ENCODE measurements around the gene VPS13D. TPM values are rescaled to one million over a fixed set of nuclear protein-coding genes. Genes with fewer than 3 reads are reported as not detected.

VPS13D gene
- total and polyA plus RNA-seq, 2 of the 4 experiments (the other 2 are of a cell fraction): 9.0 to 16.3 TPM

DNA sequence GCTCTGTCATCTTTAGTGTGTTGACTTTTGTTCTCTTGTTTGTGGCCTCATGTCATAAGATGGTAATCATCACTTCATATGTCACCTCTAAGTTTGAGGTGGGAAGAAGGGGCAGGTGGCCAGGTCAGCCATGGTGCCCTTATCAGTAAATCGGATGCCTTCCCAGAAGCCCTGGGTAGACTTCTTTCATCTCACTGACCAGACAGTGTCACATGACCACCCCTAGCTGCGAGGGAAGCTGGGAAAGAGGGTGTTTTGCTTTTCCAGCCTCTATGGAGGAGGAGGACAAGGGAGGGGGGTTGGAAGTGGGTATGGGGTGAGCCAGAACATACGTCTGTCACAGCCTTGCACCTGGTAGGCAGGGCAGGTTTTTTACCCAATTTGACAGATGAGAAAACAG lies 34.4 kb upstream of the VPS13D start:
- ATAC-seq (ENCODE audit: low read depth): no peak
- H3K56ac ChIP-seq (ENCODE audit: extremely low read depth, insufficient read depth, low read length): no peak overlapping the region
- no peak overlapping the region for H3K27ac ChIP-seq (ENCODE audit: insufficient read depth, low read length)
- no peak overlapping the region for H3K4me3 ChIP-seq (ENCODE audit: insufficient read depth, low read depth, low read length)
- no peak overlapping the region for H3K14ac ChIP-seq (replicated peaks; ENCODE audit: low read depth, low read length)
- H3K27me3 ChIP-seq (ENCODE audit: control insufficient read depth, insufficient read depth, low read length): no peaks in the 10 kb centered on the region
- peaks cover 29% of the 10 kb centered on the region for H3K36me3 ChIP-seq (ENCODE audit: control insufficient read depth, insufficient read depth, low read length)
- CTCF ChIA-PET: no interaction called here
- H4K8ac ChIP-seq (ENCODE audit: low read depth in 2 of 2, low read length in 2 of 2): no peak overlapping the region
- H3K23ac ChIP-seq (ENCODE audit: low read depth, low read length): no peak overlapping the region
- dilution Hi-C loops (cut with HindIII; ENCODE audit: low sequenced_read_pairs, unreplicated experiment) (no loop called here), intact Hi-C loops (cut with micrococcal nuclease) (no loop called here), in situ Hi-C loops (cut with MboI; ENCODE audit: low sequenced_read_pairs) (no loop called here)
- no TSS peak for BruUV-seq (replicated peaks)
- H2AK5ac ChIP-seq (ENCODE audit: low read depth, low read length): no peak overlapping the region
- no CpG with 5 or more reads among the region's 3 CpGs for WGBS, 2 experiments (ENCODE audit: extremely low coverage in 2 of 2, insufficient read length in 1 of 2)
- H2AFZ ChIP-seq (replicated peaks; ENCODE audit: low read length, poor library complexity): no peak overlapping the region
- H2BK20ac ChIP-seq (ENCODE audit: low read depth, low read length): no peak overlapping the region
- H3K18ac ChIP-seq (ENCODE audit: low read depth, low read length): no peak overlapping the region
- H2BK15ac ChIP-seq (ENCODE audit: low read depth, low read length): no peak overlapping the region
- no peak overlapping the region for H3K4me2 ChIP-seq (ENCODE audit: low read depth, low read length)
- H3K9me3 ChIP-seq (ENCODE audit: control insufficient read depth, insufficient read depth, low read length): no peaks in the 10 kb centered on the region
- DNase-seq: no peak
- no peak overlapping the region for H3K9ac ChIP-seq (ENCODE audit: low read depth, low read length)
- no peak overlapping the region for H2BK5ac ChIP-seq (ENCODE audit: low read depth, low read length, poor library complexity, severe bottlenecking)
- no peaks in the 10 kb centered on the region for H3K79me1 ChIP-seq (ENCODE audit: low read depth in 1 of 2, low read length in 2 of 2)
- H3K4ac ChIP-seq (ENCODE audit: low read depth, low read length): no peak overlapping the region
- no peaks in the 10 kb centered on the region for H4K20me1 ChIP-seq (ENCODE audit: insufficient read depth, low read length)
- H2BK120ac ChIP-seq (ENCODE audit: low read depth, low read length): no peak overlapping the region
- TF ChIP-seq CHD1 (IDR thresholded peaks at IDR 0.05; ENCODE audit: low read depth, low read length) (no peak), NFE2L2 (IDR thresholded peaks at IDR 0.05; ENCODE audit: low read depth, low read length) (no peak), BHLHE40 (IDR thresholded peaks at IDR 0.05; ENCODE audit: low read depth, low read length) (no peak)
- no peaks in the 10 kb centered on the region for H3K4me1 ChIP-seq (ENCODE audit: control insufficient read depth, insufficient read depth, low read length)
- no peak overlapping the region for H4K5ac ChIP-seq (ENCODE audit: low read depth, low read length)
- POLR2A ChIA-PET (ENCODE audit: unreplicated experiment): no interaction called here
- H2AK9ac ChIP-seq (replicated peaks; ENCODE audit: low read depth, low read length, poor library complexity): no peak overlapping the region
- H4K91ac ChIP-seq (ENCODE audit: insufficient read depth, low read depth, low read length): no peak overlapping the region
- H3K9me1 ChIP-seq (ENCODE audit: insufficient read depth, low read length): no peaks in the 10 kb centered on the region
